GM18502 (cell line): ENCODE measurements around the gene EDC4.

Source experiments
- ATAC-seq: cut with Tn5 transposase; IDR thresholded peaks from one replicate; pipeline ENCODE4 v1.9.1; 2021; ENCODE audit warnings: mild to moderate bottlenecking; ENCODE audit not compliant: unreplicated experiment, poor library complexity

EDC4 gene

GRCh38 chr16:67873435-67874370, 851 bp downstream of the EDC4 start:
- ATAC-seq, result peak; percentile 3

DNA sequence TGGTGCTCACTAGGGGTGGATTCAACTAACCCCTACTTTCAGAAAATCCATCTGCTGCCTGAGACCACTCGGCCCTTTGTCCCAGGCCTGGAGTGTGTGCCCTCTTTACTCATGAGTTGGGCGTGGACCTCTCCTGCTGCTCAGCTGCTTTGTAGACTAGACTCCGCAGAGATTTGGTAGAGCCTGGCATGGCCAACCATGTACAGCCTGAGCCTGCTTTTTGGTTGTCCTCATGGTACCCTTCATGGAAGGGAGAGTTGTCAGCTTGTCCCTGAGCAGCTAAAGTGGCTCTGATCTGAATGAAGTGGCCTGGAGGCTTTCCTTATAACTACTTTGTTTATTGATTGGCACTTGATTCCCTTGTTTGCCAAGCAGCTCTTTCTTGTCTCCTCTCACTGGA, 1.5 kb downstream of the EDC4 start:
- no peak for ATAC-seq

GRCh38 chr16:67877064-67877463, 4.2 kb downstream of the EDC4 start:
- ATAC-seq, result no peak

DNA sequence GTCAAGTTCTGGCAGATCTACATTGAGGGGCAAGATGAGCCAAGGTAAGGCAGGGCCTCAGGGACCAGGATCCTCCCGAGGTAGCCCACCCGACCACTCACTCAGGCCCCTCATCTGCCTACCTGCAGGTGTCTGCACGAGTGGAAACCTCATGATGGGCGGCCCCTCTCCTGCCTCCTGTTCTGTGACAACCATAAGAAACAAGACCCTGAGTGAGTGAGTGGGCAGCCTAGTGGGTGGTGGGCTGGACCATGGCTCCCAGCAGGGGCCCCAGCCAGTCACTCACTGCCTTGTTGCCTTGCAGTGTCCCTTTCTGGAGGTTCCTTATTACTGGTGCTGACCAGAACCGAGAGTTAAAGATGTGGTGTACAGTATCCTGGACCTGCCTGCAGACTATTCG, 5.4 kb downstream of the EDC4 start:
- ATAC-seq, result no peak

- no peak for ATAC-seq
Observed at GRCh38 chr16:67878846-67879245, 6.0 kb downstream of the EDC4 start.

GRCh38 chr16:67879462-67879861, 6.6 kb downstream of the EDC4 start:
- no peak for ATAC-seq

GRCh38 chr16:67879936-67880335, 7.1 kb downstream of the EDC4 start:
- no peak for ATAC-seq

- no peak for ATAC-seq
Observed at GRCh38 chr16:67880584-67880983, 7.7 kb downstream of the EDC4 start.

DNA sequence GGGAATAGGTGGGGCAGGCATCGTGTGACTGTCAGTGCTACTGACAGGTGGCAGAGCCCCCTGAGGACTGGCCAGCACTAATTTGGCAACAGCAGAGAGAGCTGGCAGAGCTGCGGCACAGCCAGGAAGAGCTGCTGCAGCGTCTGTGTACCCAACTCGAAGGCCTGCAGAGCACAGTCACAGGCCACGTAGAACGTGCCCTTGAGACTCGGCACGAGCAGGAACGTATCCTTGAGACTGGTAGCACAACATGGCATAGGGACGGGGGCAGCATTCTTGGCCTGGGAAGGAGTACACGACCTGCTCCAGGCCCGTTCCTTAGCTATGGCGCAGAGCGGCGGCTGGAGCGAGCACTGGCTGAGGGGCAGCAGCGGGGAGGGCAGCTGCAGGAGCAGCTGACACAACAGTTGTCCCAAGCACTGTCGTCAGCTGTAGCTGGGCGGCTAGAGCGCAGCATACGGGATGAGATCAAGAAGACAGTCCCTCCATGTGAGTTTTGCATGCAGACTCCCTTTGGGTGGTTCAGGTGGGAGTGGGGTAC, 8.8 kb downstream of the EDC4 start:
- ATAC-seq, result no peak

GRCh38 chr16:67882374-67883145, 9.7 kb downstream of the EDC4 start:
- no peak for ATAC-seq

DNA sequence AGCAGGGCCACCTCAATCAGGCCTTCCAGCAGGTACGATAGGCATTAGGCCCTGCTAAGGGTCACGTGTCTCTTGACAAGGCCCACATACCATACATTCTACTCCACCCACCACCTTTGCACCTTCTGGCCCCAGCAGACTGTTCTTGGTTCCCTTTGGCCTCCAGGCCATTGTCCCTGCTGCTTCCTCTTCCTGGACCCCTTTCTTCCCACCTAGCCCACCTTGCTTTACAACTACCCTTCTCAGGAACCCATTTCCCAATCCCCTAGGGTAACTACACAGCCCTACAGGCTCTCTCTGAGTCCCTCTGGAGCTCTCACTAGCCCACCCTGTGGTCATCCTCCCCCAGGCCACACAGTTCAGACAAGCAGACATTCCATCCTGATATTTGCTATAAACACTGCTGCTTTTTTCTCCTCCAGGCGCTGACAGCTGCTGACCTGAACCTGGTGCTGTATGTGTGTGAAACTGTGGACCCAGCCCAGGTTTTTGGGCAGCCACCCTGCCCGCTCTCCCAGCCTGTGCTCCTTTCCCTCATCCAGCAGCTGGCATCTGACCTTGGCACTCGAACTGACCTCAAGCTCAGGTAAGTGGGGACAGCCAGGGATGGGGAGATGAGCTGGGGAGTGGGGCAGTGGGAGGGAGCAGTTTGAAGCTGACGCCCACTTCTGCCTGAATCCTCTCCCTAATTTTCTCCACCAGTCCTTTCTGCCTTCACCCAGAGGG, 10.5 kb downstream of the EDC4 start:
- ATAC-seq, result no peak

DNA sequence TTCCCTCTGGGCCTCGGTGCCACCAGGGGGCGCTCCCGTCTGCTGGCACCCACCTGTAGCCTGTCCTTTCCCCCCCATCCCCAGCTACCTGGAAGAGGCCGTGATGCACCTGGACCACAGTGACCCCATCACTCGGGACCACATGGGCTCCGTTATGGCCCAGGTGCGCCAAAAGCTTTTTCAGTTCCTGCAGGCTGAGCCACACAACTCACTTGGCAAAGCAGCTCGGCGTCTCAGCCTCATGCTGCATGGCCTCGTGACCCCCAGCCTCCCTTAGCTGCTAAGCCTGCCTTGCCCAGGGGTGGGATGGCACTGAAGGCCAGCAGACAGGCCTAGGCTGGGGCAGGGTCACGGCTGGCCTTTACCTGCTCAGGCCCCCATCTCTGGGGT, 11.0 kb downstream of the EDC4 start:
- no peak for ATAC-seq

DNA sequence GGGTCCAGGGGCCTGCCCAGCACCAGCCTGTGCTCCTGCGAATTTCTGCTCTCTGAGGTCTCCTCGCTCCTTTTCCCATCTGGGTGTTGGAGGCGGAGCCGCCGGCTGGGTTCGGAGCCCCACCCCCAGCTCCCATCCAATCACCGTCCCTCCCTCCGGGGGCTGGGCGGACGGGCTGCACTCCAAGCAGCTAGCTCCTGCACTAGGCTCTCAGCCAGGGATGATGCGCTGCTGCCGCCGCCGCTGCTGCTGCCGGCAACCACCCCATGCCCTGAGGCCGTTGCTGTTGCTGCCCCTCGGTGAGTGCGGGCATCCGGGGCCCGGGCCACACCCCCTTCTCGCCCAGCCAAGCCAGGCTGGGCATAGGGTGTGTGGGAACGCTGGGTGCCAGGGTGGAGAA, 11.8 kb downstream of the EDC4 start, which contains the start of gene NRN1L:
Gene NRN1L, plus strand, starts transcription at position 202 of the 400 bp plus-strand sequence. Its CDS starts 19 bp downstream, at position 221.
- ATAC-seq, result no peak

GRCh38 chr16:67885545-67885944, 12.7 kb downstream of the EDC4 start:
- no peak for ATAC-seq

GRCh38 chr16:67885976-67886375, 13.1 kb downstream of the EDC4 start:
- ATAC-seq, result no peak

DNA sequence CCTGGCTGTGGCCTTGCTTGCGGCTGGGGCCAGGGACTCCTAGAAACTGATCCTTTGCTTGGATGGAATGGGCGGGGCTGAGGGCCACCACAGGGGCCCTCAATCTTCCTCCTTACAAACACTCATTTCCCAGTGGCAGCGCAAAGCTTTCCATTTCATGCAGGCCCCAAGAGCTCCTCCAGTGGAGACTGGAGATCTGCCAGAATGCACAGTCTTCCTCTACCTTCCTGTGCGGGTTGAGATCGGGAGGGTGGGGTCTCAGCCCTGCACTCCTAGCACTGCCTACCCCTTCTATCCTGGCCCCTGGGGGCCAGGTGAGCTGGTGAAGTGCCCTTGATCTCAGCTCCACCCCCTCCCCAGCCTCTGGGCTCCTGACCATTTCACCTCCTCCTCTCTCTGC, 13.5 kb downstream of the EDC4 start:
- ATAC-seq, result no peak

- ATAC-seq, result no peak
Observed at GRCh38 chr16:67888331-67888730, 15.5 kb downstream of the EDC4 start.

DNA sequence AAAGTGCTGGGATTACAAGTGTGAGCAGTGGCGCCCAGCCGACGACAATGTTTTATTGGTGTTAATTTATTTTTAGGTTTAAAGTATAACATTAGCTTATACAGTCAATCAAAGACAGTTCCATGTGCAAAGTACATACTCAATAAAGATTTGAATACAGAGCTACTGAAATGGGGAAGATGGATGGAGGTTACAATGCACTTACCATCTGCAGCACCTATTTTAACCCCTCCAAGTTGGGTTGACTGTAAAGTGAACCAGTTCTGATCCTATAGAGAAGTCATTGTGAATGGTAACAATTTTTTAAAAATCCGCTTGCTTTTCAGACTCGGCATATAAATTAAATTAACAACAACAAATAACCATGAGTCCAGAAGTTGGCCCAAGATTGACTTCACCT, 19.5 kb downstream of the EDC4 start:
- ATAC-seq, result no peak

DNA sequence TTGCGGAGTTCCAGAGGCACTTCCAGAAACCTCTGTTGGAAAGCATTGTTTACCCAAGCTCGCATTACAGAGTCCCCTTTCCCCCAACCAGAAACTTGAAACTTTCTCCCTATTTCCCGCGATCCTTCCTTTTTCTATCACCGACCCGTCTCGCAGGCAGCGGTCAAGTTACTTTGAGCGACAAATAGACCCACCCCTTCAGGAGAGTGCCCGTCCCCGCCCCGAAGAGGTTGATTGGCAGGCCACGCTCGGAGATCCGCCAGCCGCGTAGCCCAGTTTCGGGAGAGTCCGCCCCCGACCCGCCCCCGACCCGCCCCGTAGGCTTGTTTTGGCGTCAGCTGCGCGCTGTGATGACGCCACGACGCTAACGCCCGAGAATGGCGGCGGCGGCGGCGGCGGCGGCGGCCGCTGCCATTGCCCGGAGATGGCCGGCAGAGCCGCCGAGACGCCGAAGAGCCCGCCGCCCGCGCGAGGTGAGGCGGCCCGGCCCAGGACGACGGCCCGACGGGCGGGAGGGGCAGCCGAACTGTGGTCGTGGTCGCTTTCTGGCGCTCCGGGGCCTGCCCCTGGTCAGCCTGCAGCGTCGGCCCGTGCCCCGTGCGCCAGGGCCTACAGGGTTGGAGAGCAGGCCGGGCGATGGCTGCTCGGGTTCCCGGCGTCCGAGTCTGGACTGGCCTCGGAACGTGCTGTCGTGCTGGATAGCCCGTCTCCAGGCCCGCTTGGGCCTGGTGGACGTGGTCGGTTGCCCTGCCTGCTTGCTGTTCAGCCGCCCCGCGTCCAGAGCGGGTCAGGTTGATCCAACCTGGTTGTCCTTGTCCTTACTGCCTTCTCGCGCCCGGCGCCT, 20.3 kb downstream of the EDC4 start, which contains the start of gene PSKH1:
Gene PSKH1, plus strand, starts transcription at position 356 of the 844 bp plus-strand sequence. CDS start 15,496 bp downstream, outside the sequence.
- peak; percentile 88 for ATAC-seq
